ENCODE results near the gene GNAO1. TPM values are rescaled to one million over a fixed set of nuclear protein-coding genes. Genes with fewer than 3 reads are reported as not detected.

Gene GNAO1
- total and polyA plus RNA-seq, 2 experiments from 2014 or later, result under 0.01 to 0.18 TPM

DNA sequence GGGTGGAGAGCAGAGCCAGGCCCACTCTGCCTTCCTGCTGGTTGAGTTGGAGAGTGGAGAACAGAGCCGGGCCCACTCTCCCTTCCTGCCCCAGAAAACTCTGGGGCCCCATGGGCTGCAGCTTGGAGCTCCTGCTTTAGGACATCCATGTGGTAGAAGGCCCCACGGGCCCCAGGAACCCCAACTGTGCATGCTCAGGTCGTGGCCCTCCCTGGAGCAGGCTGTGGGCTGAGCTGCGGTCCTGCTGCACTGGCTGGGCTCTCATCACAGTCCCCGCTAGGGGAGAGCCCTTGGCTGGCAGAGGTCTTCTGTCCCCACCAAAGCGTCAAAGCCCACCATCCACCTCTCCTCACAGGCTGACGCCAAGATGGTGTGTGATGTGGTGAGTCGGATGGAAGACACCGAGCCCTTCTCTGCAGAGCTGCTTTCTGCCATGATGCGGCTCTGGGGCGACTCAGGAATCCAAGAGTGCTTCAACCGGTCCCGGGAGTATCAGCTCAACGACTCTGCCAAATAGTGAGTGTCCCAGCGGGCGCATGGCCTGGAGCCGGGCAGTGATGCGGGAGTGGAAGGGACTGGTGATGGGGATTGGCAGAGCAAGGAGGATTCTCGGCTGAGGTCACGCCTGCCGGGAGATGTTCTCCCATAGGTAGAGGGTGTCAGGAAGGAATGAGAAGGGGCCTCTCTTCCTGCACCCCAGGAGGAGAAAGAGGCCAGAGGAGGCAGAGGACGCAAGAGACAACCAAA, 137.2 kb downstream of the GNAO1 start:
- no peak for TF ChIP-seq EZH2 (IDR thresholded peaks at IDR 0.05; ENCODE audit: insufficient read depth, poor library complexity, severe bottlenecking)
- Histone ChIP-seq H3K79me2 (ENCODE audit: insufficient read depth) (no peaks in the 10 kb centered on the region), H3K4me2 (ENCODE audit: unreplicated experiment) (no peak overlapping the region), H4K20me1 (ENCODE audit: insufficient read depth) (no peaks in the 10 kb centered on the region), H3K9me2 (ENCODE audit: insufficient read depth) (no peaks in the 10 kb centered on the region), H3K27me3 (replicated peaks; ENCODE audit: insufficient read depth) (no peaks in the 10 kb centered on the region), H3K9ac (no peak overlapping the region), H3K4me3 (no peak overlapping the region), H2AFZ (no peak overlapping the region), H3K9me3 (ENCODE audit: low read depth) (no peaks in the 10 kb centered on the region), H3K36me3 (ENCODE audit: low read depth) (no peaks in the 10 kb centered on the region), H3K4me1 (ENCODE audit: insufficient read depth) (no peaks in the 10 kb centered on the region), H3K27ac (no peak overlapping the region), H3F3A (ENCODE audit: insufficient read depth) (no peaks in the 10 kb centered on the region)
- in situ Hi-C loops (cut with MboI), result no loop called here
- DNase-seq, result no peak
- 83 to 84% methylated on average over 22 of the region's 22 CpGs for WGBS, 2 experiments (ENCODE audit: low coverage in 1 of 2, low lambda C conversion rate in 2 of 2, missing lambda C conversion rate in 2 of 2)

DNA sequence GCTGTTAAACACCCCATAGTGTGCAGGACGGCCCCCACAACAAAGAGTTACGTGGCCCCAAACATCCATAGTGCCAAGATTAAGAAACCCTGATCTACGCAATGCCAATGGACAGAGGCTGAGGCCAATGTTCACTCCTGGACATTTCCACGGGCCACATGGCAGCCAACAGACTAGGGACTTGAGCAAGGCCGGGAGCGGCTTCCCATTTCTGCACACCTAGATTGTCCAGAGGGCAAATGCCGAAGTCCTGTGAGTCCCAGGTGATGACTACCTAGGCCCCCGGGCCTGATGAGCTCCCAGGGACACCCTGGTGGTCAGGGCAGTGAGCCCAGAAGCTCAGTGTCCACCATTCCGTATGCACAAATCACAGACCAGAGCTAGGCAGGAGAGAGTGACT, 138.6 kb downstream of the GNAO1 start:
- Histone ChIP-seq H3F3A (ENCODE audit: insufficient read depth) (no peaks in the 10 kb centered on the region), H3K27me3 (replicated peaks; ENCODE audit: insufficient read depth) (no peaks in the 10 kb centered on the region), H3K4me2 (ENCODE audit: unreplicated experiment) (no peak overlapping the region), H3K36me3 (ENCODE audit: low read depth) (no peaks in the 10 kb centered on the region), H3K9me3 (ENCODE audit: low read depth) (no peaks in the 10 kb centered on the region), H3K4me1 (ENCODE audit: insufficient read depth) (no peaks in the 10 kb centered on the region), H3K9ac (no peak overlapping the region), H4K20me1 (ENCODE audit: insufficient read depth) (no peaks in the 10 kb centered on the region), H3K27ac (no peak overlapping the region), H3K4me3 (no peak overlapping the region), H3K79me2 (ENCODE audit: insufficient read depth) (no peaks in the 10 kb centered on the region), H3K9me2 (ENCODE audit: insufficient read depth) (no peaks in the 10 kb centered on the region), H2AFZ (no peak overlapping the region)
- no peak for DNase-seq
- TF ChIP-seq EZH2phosphoT487 (IDR thresholded peaks at IDR 0.05; ENCODE audit: insufficient read depth, low read depth), result no peak
- TF ChIP-seq EZH2 (IDR thresholded peaks at IDR 0.05; ENCODE audit: insufficient read depth, poor library complexity, severe bottlenecking), result no peak
- 64 to 67% methylated on average over 9 of the region's 9 CpGs for WGBS, 2 experiments (ENCODE audit: low coverage in 1 of 2, low lambda C conversion rate in 2 of 2, missing lambda C conversion rate in 2 of 2)
- in situ Hi-C loops (cut with MboI), result no loop called here

DNA sequence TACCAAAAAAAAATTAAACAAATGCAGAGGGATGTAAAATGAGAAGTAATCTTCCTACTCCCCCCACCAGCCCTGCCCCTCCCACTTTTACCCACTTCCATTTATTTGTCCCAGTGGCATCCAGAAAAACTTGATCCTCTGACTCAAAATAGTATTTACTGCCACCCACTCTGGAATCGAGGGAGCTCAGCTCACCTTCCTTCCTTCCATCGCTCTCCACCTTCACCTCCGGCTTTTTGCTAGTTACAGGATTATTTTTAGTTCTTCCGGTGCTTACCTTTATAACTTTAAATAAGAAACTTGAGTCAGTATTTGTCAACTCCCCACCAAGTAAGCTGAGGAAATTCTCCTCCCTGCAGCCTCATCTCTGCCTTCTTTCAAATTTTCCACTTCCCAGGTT, 139.2 kb downstream of the GNAO1 start:
- Histone ChIP-seq H3F3A (ENCODE audit: insufficient read depth) (no peaks in the 10 kb centered on the region), H2AFZ (no peak overlapping the region), H3K9ac (no peak overlapping the region), H4K20me1 (ENCODE audit: insufficient read depth) (no peaks in the 10 kb centered on the region), H3K27ac (no peak overlapping the region), H3K9me3 (ENCODE audit: low read depth) (no peaks in the 10 kb centered on the region), H3K79me2 (ENCODE audit: insufficient read depth) (no peaks in the 10 kb centered on the region), H3K4me1 (ENCODE audit: insufficient read depth) (no peaks in the 10 kb centered on the region), H3K4me2 (ENCODE audit: unreplicated experiment) (no peak overlapping the region), H3K9me2 (ENCODE audit: insufficient read depth) (no peaks in the 10 kb centered on the region), H3K27me3 (replicated peaks; ENCODE audit: insufficient read depth) (no peaks in the 10 kb centered on the region), H3K36me3 (ENCODE audit: low read depth) (no peaks in the 10 kb centered on the region), H3K4me3 (no peak overlapping the region)
- no peak for DNase-seq
- WGBS, 2 experiments (ENCODE audit: low coverage in 1 of 2, low lambda C conversion rate in 2 of 2, missing lambda C conversion rate in 2 of 2), result 77 to 83% methylated on average over 4 of the region's 4 CpGs
- TF ChIP-seq EZH2 (IDR thresholded peaks at IDR 0.05; ENCODE audit: insufficient read depth, poor library complexity, severe bottlenecking), result no peak
- no peak for TF ChIP-seq EZH2phosphoT487 (IDR thresholded peaks at IDR 0.05; ENCODE audit: insufficient read depth, low read depth)
- in situ Hi-C loops (cut with MboI), result no loop called here

DNA sequence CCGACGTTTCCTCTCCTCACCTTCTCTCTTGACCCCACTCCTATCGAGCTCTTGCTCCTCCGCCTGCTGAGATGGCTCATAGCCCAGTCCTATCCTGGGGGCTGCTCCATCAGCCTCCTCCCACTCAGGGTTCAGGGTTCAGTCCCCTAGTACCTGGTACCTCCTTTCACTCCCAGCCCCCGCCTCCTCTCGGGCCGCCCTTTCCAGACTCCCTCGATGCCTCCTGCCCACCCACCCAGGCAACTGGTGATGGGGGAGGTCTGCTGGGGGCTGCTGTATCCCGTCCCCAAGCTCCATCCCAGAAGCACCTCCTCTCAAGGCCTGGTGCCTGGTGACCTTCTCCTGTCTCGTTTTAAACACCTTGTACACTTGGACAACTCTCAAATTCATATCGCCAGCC, 140.1 kb downstream of the GNAO1 start:
- TF ChIP-seq EZH2phosphoT487 (IDR thresholded peaks at IDR 0.05; ENCODE audit: insufficient read depth, low read depth) (no peak), EZH2 (IDR thresholded peaks at IDR 0.05; ENCODE audit: insufficient read depth, poor library complexity, severe bottlenecking) (no peak)
- Histone ChIP-seq H3K27ac (no peak overlapping the region), H4K20me1 (ENCODE audit: insufficient read depth) (no peaks in the 10 kb centered on the region), H3F3A (ENCODE audit: insufficient read depth) (no peaks in the 10 kb centered on the region), H3K27me3 (replicated peaks; ENCODE audit: insufficient read depth) (no peaks in the 10 kb centered on the region), H3K9me2 (ENCODE audit: insufficient read depth) (no peaks in the 10 kb centered on the region), H3K4me1 (ENCODE audit: insufficient read depth) (no peaks in the 10 kb centered on the region), H3K9me3 (ENCODE audit: low read depth) (no peaks in the 10 kb centered on the region), H3K79me2 (ENCODE audit: insufficient read depth) (no peaks in the 10 kb centered on the region), H3K36me3 (ENCODE audit: low read depth) (no peaks in the 10 kb centered on the region), H3K4me3 (no peak overlapping the region), H3K4me2 (ENCODE audit: unreplicated experiment) (no peak overlapping the region), H2AFZ (no peak overlapping the region), H3K9ac (no peak overlapping the region)
- in situ Hi-C loops (cut with MboI), result no loop called here
- DNase-seq, result no peak
- 77 to 80% methylated on average over 8 to 11 of the region's 11 CpGs for WGBS, 2 experiments (ENCODE audit: low coverage in 1 of 2, low lambda C conversion rate in 2 of 2, missing lambda C conversion rate in 2 of 2)
